Thyroid gland (tissue), 4 donors: Measurements from ENCODE around the gene LUZP2.

Experiments used
- POLR2A ChIP-seq, 2 donors: fragments of 450-650 bp; IDR thresholded peaks; one replicate each; pipeline ENCODE4 v1.6.1; 2017; ENCODE audit warnings: antibody characterized with exemption in 2 of 2, mild to moderate bottlenecking in 2 of 2, moderate library complexity in 1 of 2
- TF ChIP-seq, protein P1 (sequence below), 6 experiments: fragments of 200-600 bp in 3 of 6; fragments of 450-650 bp in 3 of 6; sonication (generic) in 3 of 6; IDR thresholded peaks; one replicate each; pipeline ENCODE4 v1.5.1; 2016 to 2019; ENCODE audit warnings: antibody characterized with exemption in 6 of 6, mild to moderate bottlenecking in 2 of 6, inconsistent platforms in 1 of 6, moderate library complexity in 1 of 6

- TF ChIP-seq, protein P1, sequence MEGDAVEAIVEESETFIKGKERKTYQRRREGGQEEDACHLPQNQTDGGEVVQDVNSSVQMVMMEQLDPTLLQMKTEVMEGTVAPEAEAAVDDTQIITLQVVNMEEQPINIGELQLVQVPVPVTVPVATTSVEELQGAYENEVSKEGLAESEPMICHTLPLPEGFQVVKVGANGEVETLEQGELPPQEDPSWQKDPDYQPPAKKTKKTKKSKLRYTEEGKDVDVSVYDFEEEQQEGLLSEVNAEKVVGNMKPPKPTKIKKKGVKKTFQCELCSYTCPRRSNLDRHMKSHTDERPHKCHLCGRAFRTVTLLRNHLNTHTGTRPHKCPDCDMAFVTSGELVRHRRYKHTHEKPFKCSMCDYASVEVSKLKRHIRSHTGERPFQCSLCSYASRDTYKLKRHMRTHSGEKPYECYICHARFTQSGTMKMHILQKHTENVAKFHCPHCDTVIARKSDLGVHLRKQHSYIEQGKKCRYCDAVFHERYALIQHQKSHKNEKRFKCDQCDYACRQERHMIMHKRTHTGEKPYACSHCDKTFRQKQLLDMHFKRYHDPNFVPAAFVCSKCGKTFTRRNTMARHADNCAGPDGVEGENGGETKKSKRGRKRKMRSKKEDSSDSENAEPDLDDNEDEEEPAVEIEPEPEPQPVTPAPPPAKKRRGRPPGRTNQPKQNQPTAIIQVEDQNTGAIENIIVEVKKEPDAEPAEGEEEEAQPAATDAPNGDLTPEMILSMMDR (IDR thresholded peaks at IDR 0.05) = no peak
- no peak for TF ChIP-seq POLR2A (IDR thresholded peaks at IDR 0.05)
Measured at GRCh38 chr11:24819863-24820434, 323.1 kb downstream of the LUZP2 start.
